Measurements from ENCODE around the gene SNCG.
A peak's percentile ranks its signal among the peaks of the same experiment; 100 is the strongest.
"Not testable (repeated sequence)": the region's sequence is repeated elsewhere in the genome, so short reads cannot be mapped to it uniquely, and the experiment has no call there.

Gene SNCG

GRCh38 chr10:86979296-86979818, 21.0 kb downstream of the SNCG start:
- peak; percentile 26 for DNase-seq

- peak; percentile 61 for DNase-seq
These were observed 21.6 kb downstream of the SNCG start for GRCh38 chr10:86979977-86980448.

GRCh38 chr10:86981020-86981419, 22.6 kb downstream of the SNCG start:
- DNase-seq = not testable (repeated sequence)

- DNase-seq = no peak
These were observed 23.3 kb downstream of the SNCG start for GRCh38 chr10:86981716-86982115.

DNA sequence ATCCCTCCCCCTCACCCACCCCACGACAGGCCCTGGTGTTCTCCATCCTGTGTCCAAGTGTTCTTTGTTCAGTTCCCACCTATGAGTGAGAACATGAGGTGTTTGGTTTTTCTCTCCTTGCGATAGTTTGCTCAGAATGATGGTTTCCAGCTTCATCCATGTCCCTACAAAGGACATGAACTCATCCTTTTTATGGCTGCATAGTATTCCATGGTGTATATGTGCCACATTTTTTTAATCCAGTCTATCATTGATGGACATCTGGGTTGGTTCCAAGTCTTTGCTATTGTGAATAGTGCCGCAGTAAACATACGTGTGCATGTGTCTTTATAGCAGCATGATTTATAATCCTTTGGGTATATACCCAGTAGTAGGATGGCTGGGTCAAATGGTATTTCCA, 26.1 kb downstream of the SNCG start:
- DNase-seq = not testable (repeated sequence)

DNA sequence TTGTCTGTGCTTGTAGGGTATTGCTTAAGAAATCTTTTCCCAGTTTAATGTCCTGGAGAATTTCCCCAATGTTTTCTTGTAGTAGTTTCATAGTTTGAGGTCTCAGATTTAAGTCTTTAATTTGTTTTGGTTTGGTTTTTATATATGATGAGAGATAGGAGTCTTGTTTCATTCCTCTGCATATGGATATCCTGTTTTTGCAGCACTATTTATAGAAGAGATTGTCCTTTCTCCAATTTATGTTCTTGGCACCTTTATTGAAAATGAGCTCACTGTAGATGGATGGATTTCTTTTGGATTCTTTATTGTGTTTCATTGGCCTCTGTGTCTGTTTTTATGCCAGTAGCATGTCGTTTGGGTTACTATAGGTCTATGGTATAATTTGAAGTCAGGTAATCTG, 30.1 kb downstream of the SNCG start:
- no peak for DNase-seq

DNA sequence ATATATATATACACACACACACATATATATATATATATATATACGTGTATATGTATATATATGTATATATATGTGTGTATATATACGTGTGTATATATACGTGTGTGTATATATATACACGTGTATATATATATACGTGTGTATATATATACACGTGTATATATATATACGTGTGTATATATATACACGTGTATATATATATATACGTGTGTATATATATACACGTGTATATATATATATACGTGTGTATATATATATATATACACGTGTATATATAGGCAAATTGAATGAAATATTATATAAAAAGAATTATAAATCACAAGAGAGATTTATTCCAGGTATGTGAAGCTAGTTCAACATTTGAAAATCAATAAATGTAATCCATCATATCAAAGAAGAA, 33.0 kb downstream of the SNCG start:
- DNase-seq = not testable (repeated sequence)

- peak; percentile 20 for DNase-seq
These were observed 34.1 kb downstream of the SNCG start for GRCh38 chr10:86992456-86992855.

DNA sequence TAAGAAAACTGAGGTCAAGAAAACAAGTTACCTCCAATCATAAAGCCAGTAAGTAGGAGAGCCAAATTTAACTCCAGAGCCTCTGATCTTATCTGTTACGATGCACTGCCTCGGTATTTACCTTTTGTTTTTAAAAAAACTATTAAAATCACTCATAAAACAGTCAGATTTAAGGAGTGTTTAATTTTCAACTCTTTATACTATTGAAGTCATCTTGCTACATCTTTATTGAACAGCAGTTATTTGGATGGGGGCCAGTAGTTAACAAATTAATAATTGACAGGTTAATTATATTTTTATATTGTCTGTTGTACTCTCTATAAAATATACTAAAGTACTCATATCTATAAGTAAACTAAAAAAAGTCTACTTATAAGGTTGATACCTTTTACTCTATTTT, 34.5 kb downstream of the SNCG start:
- no peak for DNase-seq

DNA sequence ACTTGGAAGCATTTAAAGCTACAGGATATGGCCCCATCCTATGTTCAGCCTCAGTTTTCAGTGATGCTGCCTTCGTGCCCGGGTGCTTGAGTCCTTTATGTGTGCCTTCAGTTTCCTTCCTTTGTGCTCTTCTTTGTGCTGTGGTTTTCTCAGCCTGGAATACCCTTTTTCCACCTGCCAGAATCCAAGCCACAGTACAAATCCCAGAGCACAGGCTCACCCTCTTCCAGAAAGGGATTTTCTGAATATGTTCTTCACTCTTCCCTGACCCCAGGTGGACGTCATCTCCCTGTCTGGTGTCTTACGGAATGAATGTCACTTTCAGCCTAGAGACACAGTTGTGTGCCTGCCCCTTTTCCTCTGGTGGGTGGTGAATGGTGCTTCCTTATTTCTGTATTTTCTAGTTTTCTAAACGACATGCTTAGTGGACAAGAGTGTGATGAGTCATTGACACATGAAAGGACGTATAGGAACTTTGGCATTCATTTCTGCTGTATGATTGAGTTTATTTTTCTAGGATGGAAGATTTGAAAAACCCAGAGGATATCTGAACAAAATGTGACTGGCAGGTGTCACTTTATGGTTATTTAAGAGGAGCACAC, 41.5 kb downstream of the SNCG start:
- DNase-seq = not testable (repeated sequence)

DNA sequence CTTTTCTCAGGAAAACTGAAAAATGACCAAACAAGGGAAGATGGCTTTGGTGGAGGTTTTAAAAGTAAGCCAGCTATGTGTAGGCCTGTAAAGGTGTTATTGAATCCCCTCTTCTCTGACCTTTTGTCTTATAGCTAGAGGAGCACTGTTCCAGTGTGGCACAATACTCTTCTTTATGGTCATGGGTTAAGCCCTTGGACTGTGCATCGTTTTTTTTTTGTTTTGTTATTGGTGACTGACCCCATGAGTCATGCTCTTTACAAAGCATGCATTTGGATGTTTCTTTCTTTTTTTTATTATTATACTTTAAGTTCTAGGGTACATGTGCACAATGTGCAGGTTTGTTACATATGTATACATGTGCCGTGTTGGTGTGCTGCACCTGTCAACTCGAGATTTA, 42.1 kb downstream of the SNCG start:
- no peak for DNase-seq

DNA sequence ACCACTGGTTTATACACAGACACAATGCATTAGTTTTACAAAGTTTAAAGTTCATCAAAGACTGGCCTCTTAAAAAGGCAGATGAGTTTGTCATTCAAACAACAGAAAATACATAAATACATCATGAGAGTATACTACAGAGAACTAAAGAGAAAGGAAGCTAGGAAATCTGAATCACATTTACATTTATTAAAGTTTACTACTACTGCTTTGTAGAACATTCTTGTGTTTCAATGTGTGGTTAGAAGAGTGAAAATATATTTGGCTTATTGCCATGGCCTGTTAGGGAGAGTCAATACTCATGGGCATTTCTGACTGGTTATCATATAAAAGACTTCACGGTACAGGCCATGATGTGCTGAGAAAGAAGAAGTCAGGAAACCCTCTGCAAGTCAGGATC, 48.7 kb downstream of the SNCG start:
- peak; percentile 44 for DNase-seq

DNA sequence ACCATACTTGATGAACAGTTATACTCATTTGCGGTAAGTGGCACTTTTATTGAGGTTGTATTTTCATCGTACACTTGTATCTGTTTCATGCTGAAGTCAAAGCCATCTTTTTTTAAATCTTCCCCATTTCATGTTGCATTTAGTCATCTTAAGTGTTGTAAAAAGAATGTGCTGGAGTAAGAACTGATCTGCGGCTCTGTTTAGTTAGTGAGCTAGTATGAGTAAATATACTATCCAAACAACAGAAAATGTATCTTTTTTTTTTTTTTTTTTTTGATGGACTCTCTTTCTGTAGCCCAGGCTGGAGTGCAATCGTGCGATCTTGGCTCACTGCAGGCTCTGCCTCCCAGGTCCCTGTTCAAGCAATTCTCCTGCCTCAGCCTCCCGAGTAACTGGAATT, 49.3 kb downstream of the SNCG start:
- DNase-seq = not testable (repeated sequence)

GRCh38 chr10:87008303-87008702, 49.9 kb downstream of the SNCG start:
- DNase-seq = not testable (repeated sequence)

GRCh38 chr10:87009134-87009696, 50.8 kb downstream of the SNCG start:
- not testable (repeated sequence) for DNase-seq
